Measurements from ENCODE around the gene CCDC83.
A peak's percentile ranks its signal among the peaks of the same experiment; 100 is the strongest.

CCDC83 gene

GRCh38 chr11:85810871-85811611, 44.1 kb upstream of the CCDC83 start, which contains the start of gene SYTL2:
Gene SYTL2 (minus strand): TSS chr11:85811141. CDS start chr11:85757725, 53,416 bp downstream.
- TF ChIP-seq PPARA (CRISPR knock-in tag; IDR thresholded peaks at IDR 0.05; ENCODE audit: borderline replicate concordance) = no peak
- TF ChIP-seq TSHZ2 (CRISPR knock-in tag; IDR thresholded peaks at IDR 0.05) = no peak
- TF ChIP-seq CSRNP3 (CRISPR knock-in tag; IDR thresholded peaks at IDR 0.05) = no peak
- no peak for TF ChIP-seq TCF4 (CRISPR knock-in tag; IDR thresholded peaks at IDR 0.05; ENCODE audit: borderline replicate concordance)
- no peak for TF ChIP-seq TOX (CRISPR knock-in tag; IDR thresholded peaks at IDR 0.05; ENCODE audit: borderline replicate concordance)
- TF ChIP-seq GLIS3 (CRISPR knock-in tag; IDR thresholded peaks at IDR 0.05) = no peak
- no peak for TF ChIP-seq CREB5 (CRISPR knock-in tag; IDR thresholded peaks at IDR 0.05; ENCODE audit: low read depth)
- no peak for TF ChIP-seq ISL1 (CRISPR knock-in tag; IDR thresholded peaks at IDR 0.05)
- no peak for TF ChIP-seq ZNF8 (CRISPR knock-in tag; IDR thresholded peaks at IDR 0.05)
- TF ChIP-seq ZNF70 (CRISPR knock-in tag; IDR thresholded peaks at IDR 0.05) = no peak
- TF ChIP-seq ZC3H10 (CRISPR knock-in tag; IDR thresholded peaks at IDR 0.05) = no peak
- no peak for TF ChIP-seq RARB (CRISPR knock-in tag; IDR thresholded peaks at IDR 0.05)
- no peak for TF ChIP-seq ESRRG (CRISPR knock-in tag; IDR thresholded peaks at IDR 0.05)
- no peak for TF ChIP-seq ZFP3 (CRISPR knock-in tag; IDR thresholded peaks at IDR 0.05)
- ATAC-seq = peak; percentile 84

- TF ChIP-seq TOX (CRISPR knock-in tag; IDR thresholded peaks at IDR 0.05; ENCODE audit: borderline replicate concordance) (no peak), ZNF565 (CRISPR knock-in tag; conservative IDR thresholded peaks at IDR 0.05; ENCODE audit: low read depth) (no peak), ZFP30 (CRISPR knock-in tag; IDR thresholded peaks at IDR 0.05) (no peak), GLIS3 (CRISPR knock-in tag; IDR thresholded peaks at IDR 0.05) (no peak), ZNF8 (CRISPR knock-in tag; IDR thresholded peaks at IDR 0.05) (no peak), TSHZ2 (CRISPR knock-in tag; IDR thresholded peaks at IDR 0.05) (no peak), ZC3H10 (CRISPR knock-in tag; IDR thresholded peaks at IDR 0.05) (no peak), CSRNP3 (CRISPR knock-in tag; IDR thresholded peaks at IDR 0.05) (no peak)
- ATAC-seq = no peak
These were observed 43.6 kb upstream of the CCDC83 start for GRCh38 chr11:85811624-85812023.

GRCh38 chr11:85813721-85814120, 41.5 kb upstream of the CCDC83 start:
- no peak for ATAC-seq
- TF ChIP-seq ZFP30 (CRISPR knock-in tag; IDR thresholded peaks at IDR 0.05) = no peak
- no peak for TF ChIP-seq OSR1 (CRISPR knock-in tag; IDR thresholded peaks at IDR 0.05)
- TF ChIP-seq CSRNP3 (CRISPR knock-in tag; IDR thresholded peaks at IDR 0.05) = no peak
- no peak for TF ChIP-seq TCF4 (CRISPR knock-in tag; IDR thresholded peaks at IDR 0.05; ENCODE audit: borderline replicate concordance)
- TF ChIP-seq ZC3H10 (CRISPR knock-in tag; IDR thresholded peaks at IDR 0.05) = no peak
- no peak for TF ChIP-seq ARNTL (CRISPR knock-in tag; IDR thresholded peaks at IDR 0.05; ENCODE audit: borderline replicate concordance, low read depth)
- no peak for TF ChIP-seq SNAI2 (CRISPR knock-in tag; IDR thresholded peaks at IDR 0.05)
- no peak for TF ChIP-seq ZNF70 (CRISPR knock-in tag; IDR thresholded peaks at IDR 0.05)
- no peak for TF ChIP-seq TSHZ2 (CRISPR knock-in tag; IDR thresholded peaks at IDR 0.05)
- TF ChIP-seq TOX (CRISPR knock-in tag; IDR thresholded peaks at IDR 0.05; ENCODE audit: borderline replicate concordance) = no peak

Data from SK-N-SH treated with all-trans-retinoic acid at 6 μM for 48 hours (cell line).